Activated naive CD8-positive, alpha-beta T cell treated with anti-CD3 and anti-CD28 coated beads, Interleukin-2, amount 50 U/mL, for 16 hours (primary cell): ENCODE results near the gene NEBL.

Experiments
- DNase-seq: peaks from one replicate; pipeline ENCODE4 v3.0.0-alpha.2; 2020; ENCODE audit warnings: low read depth, low spot score

Gene NEBL

GRCh38 chr10:20778008-20778757 lies 118.9 kb downstream of the NEBL start:
- DNase-seq = no peak

GRCh38 chr10:20776384-20777118 lies 120.6 kb downstream of the NEBL start:
- no peak for DNase-seq

GRCh38 chr10:20771051-20771450 lies 126.1 kb downstream of the NEBL start:
- DNase-seq = no peak

GRCh38 chr10:20769481-20769880 lies 127.6 kb downstream of the NEBL start:
- DNase-seq = no peak

GRCh38 chr10:20768843-20769242 lies 128.3 kb downstream of the NEBL start:
- DNase-seq = no peak

GRCh38 chr10:20767028-20767427 lies 130.1 kb downstream of the NEBL start:
- DNase-seq = no peak

- DNase-seq = no peak
These were observed 132.0 kb downstream of the NEBL start for GRCh38 chr10:20765066-20765465.

GRCh38 chr10:20760460-20760859 lies 136.7 kb downstream of the NEBL start:
- no peak for DNase-seq

- DNase-seq = no peak
These were observed 148.6 kb downstream of the NEBL start for GRCh38 chr10:20748551-20748950.

- no peak for DNase-seq
These were observed 149.3 kb downstream of the NEBL start for GRCh38 chr10:20747782-20748181.

- no peak for DNase-seq
These were observed 150.3 kb downstream of the NEBL start for GRCh38 chr10:20746856-20747255.

GRCh38 chr10:20745556-20746375 lies 151.3 kb downstream of the NEBL start:
- DNase-seq = no peak

- no peak for DNase-seq
These were observed 152.3 kb downstream of the NEBL start for GRCh38 chr10:20744821-20745220.

GRCh38 chr10:20743942-20744341 lies 153.2 kb downstream of the NEBL start:
- no peak for DNase-seq

GRCh38 chr10:20742737-20743541 lies 154.2 kb downstream of the NEBL start:
- DNase-seq = no peak

GRCh38 chr10:20740120-20740519 lies 157.0 kb downstream of the NEBL start:
- DNase-seq = no peak

- no peak for DNase-seq
These were observed 160.0 kb downstream of the NEBL start for GRCh38 chr10:20737107-20737506.
